ENCODE measurements around the gene TGOLN2. TPM values are rescaled to one million over a fixed set of nuclear protein-coding genes. Genes with fewer than 3 reads are reported as not detected.
"Not testable (repeated sequence)": the region's sequence is repeated elsewhere in the genome, so short reads cannot be mapped to it uniquely, and the experiment has no call there.

Gene TGOLN2
- total RNA-seq, 1 donor = 119 TPM

DNA sequence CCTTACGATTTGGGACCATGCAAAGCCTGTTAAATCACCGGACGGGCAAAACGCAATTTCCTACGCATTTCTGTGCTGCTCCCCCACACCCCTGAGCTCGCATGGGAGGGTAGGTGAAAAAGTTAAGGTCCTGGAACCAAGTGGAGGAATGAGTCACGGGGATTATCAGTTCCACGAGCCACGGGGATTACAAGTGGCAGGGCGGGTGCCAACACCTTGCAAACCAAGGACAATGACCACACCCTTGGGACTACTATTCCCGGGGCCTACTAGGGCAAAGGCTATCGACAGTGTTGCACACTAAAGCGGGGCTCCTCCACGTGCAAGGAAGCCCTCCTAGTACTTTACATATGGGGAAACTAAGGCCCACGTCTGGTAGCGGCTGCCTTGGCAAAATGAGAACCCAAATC is 26.1 kb upstream of the TGOLN2 start:
- DNase-seq (ENCODE audit: low read depth) = peak; percentile 55
- peak overlapping the region; percentile 88 for H3K4me3 ChIP-seq (ENCODE audit: low read depth, low read length)
- TF ChIP-seq, protein P1, sequence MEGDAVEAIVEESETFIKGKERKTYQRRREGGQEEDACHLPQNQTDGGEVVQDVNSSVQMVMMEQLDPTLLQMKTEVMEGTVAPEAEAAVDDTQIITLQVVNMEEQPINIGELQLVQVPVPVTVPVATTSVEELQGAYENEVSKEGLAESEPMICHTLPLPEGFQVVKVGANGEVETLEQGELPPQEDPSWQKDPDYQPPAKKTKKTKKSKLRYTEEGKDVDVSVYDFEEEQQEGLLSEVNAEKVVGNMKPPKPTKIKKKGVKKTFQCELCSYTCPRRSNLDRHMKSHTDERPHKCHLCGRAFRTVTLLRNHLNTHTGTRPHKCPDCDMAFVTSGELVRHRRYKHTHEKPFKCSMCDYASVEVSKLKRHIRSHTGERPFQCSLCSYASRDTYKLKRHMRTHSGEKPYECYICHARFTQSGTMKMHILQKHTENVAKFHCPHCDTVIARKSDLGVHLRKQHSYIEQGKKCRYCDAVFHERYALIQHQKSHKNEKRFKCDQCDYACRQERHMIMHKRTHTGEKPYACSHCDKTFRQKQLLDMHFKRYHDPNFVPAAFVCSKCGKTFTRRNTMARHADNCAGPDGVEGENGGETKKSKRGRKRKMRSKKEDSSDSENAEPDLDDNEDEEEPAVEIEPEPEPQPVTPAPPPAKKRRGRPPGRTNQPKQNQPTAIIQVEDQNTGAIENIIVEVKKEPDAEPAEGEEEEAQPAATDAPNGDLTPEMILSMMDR (IDR thresholded peaks at IDR 0.05; ENCODE audit: insufficient read depth, low read depth, low read length) = no peak

GRCh38 chr2:85347599-85347998 is 19.8 kb upstream of the TGOLN2 start:
- H3K4me3 ChIP-seq (ENCODE audit: low read depth, low read length) = no peak overlapping the region
- DNase-seq (ENCODE audit: low read depth) = no peak
- TF ChIP-seq, protein P1 (IDR thresholded peaks at IDR 0.05; ENCODE audit: insufficient read depth, low read depth, low read length) = no peak

GRCh38 chr2:85344356-85344954 is 16.7 kb upstream of the TGOLN2 start:
- DNase-seq (ENCODE audit: low read depth) = no peak
- TF ChIP-seq, protein P1 (IDR thresholded peaks at IDR 0.05; ENCODE audit: insufficient read depth, low read depth, low read length) = no peak
- H3K4me3 ChIP-seq (ENCODE audit: low read depth, low read length) = no peak overlapping the region

DNA sequence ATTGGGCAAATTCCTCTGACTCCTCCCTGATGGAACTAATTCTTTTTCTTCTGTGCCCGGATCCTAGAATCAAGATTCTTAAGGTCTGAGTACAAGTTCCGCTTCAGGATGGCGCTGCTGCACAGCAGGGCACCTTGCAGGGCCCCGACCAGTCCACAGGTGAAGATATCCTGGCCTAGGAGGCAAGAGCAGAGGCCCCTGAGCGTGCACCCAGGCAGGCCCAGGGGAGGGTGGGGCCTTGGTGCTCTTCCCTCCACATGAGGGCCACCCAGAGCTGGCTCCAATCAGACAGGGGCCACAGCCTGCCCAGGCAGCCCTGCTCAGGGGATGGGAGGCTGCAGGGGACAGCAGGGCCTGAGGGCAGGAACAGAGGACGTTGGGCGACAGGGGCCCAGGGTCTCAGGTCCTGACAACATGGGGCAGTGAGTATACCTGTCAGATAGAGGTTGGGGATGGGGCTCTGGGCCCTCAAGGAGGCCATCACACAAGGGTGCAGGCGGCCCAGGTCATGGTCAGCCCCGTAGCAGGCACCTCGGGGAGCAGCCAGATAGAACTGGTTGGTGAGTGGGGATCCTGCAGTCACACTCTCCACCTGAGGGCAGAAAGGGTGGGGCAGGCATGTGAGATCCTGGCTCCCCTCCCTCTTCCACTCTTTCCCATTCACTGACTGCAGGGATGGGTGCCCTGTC is 15.6 kb upstream of the TGOLN2 start:
- DNase-seq (ENCODE audit: low read depth); H3K4me3 ChIP-seq (ENCODE audit: low read depth, low read length): not testable (repeated sequence)

DNA sequence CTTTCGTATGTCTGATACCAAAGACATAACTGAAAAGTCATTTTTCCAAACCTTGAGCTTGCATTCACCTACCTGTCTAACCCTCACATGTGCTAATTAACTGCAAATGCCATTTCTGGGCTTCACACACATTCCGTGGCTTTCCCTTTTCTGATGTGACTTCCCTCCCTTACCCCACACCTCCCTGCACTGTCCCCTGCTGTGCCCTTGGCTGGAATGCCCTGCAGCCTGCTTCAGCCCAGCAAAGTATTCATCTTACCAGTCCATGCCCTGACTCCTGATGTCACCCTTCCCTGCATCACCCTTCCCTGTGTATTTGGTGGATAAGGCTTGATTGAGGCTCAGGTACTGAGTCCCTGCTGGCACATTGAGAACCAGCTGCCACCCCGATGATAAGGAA is 14.4 kb upstream of the TGOLN2 start:
- no peak overlapping the region for H3K4me3 ChIP-seq (ENCODE audit: low read depth, low read length)
- TF ChIP-seq, protein P1 (IDR thresholded peaks at IDR 0.05; ENCODE audit: insufficient read depth, low read depth, low read length) = no peak
- DNase-seq (ENCODE audit: low read depth) = no peak

DNA sequence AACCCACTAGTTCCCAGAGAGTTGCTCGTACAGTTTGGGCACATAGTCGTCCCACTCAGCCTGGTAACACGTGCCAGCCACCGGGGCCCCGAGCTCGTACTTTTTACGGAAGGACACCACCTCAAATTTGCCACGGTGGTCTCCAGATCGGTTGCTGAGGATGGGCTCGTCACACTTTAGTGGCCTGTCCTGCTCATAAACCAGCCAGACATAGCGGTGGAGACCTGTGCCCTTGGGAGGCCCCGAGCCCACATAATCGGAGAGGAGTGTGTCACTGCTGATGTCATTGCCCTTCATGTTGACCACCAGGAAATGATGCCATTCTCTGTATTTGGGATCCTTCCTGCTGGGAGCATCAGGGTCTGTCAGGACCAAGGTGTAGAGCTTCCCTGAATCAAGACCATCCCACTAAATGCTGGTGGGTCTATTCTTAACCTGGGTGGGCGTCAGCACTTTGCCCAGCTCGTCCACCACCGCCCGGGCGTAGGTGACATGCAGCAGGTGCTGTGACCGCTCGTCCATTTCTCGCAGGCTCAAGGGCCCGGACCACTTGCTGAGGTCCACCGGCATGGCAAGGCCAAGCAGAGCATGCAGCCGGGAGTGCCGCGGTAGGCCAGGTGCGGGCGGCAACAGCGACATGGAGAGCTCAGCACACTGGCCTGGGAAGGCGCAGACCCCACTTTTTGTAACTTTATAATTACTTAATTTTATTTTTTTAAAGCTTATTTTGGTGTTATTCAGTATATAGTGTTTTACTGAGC is 13.7 kb upstream of the TGOLN2 start:
- H3K4me3 ChIP-seq (ENCODE audit: low read depth, low read length) = no peak overlapping the region
- no peak for DNase-seq (ENCODE audit: low read depth)
- TF ChIP-seq, protein P1 (IDR thresholded peaks at IDR 0.05; ENCODE audit: insufficient read depth, low read depth, low read length) = no peak

All from fibroblast of villous mesenchyme (primary cell).